B cell (primary cell): ENCODE results near the gene RAB5B. TPM values are rescaled to one million over a fixed set of nuclear protein-coding genes. Genes with fewer than 3 reads are reported as not detected.

Source experiments
- ATAC-seq: fragments of 200-7000 bp; cut with Tn5 transposase; one replicate; pipeline ENCODE4 v1.10.0; 2021; ENCODE audit warnings: low read depth, mild to moderate bottlenecking, moderate number of reproducible peaks, moderate library complexity
- CTCF ChIA-PET: fragments of 350-600 bp; sonication (Branson Sonifier 250); formaldehyde crosslinking; loops from one replicate; lab custom pipeline; 2021; ENCODE audit warnings: antibody characterized with exemption, inconsistent platforms; lab: Charles Lee
- POLR2A ChIA-PET: fragments of 350-600 bp; sonication (Branson Sonifier 250); formaldehyde crosslinking; loops from one replicate; lab custom pipeline; 2021; ENCODE audit warnings: antibody characterized with exemption; lab: Charles Lee
- DNase-seq: peaks from one replicate; pipeline ENCODE4 v3.0.0; 2013
- H2AFZ ChIP-seq: 2 replicates; pipeline ENCODE4 v1.6.1; 2012; ENCODE audit warnings: mild to moderate bottlenecking, low read depth, low read length; ENCODE audit not compliant: insufficient read depth, poor library complexity, severe bottlenecking
- H3K27ac ChIP-seq, 2 donors: 1 replicate in 1 of 2; 2 replicates in 1 of 2; pipeline ENCODE4 v1.5.1; 2012 to 2013; ENCODE audit warnings: low read length in 2 of 2, mild to moderate bottlenecking in 2 of 2, moderate library complexity in 1 of 2
- H3K27me3 ChIP-seq, 4 experiments: fragments of 200-600 bp in 1 of 4; sonication (generic) in 1 of 4; replicated peaks in 1 of 4; 1 replicate in 2 of 4; 2 replicates in 2 of 4; pipeline versions ENCODE4 v1.6.1 to v1.7.0; 2013 to 2016; ENCODE audit warnings: low read length in 3 of 4, mild to moderate bottlenecking in 2 of 4, mixed read lengths in 1 of 4, moderate library complexity in 1 of 4; ENCODE audit not compliant: insufficient read depth in 4 of 4, control insufficient read depth in 3 of 4; ENCODE audit errors: control extremely low read depth in 1 of 4
- H3K36me3 ChIP-seq, 2 experiments: replicated peaks in 1 of 2; 1 replicate in 1 of 2; 2 replicates in 1 of 2; pipeline versions ENCODE4 v1.6.1 to v1.7.1; 2013; ENCODE audit warnings: low read length in 1 of 2; ENCODE audit not compliant: insufficient read depth in 2 of 2, control insufficient read depth in 1 of 2; ENCODE audit errors: control extremely low read depth in 1 of 2, extremely low read depth in 1 of 2
- H3K4me1 ChIP-seq, 2 donors: fragments of 200-600 bp in 1 of 2; sonication (generic) in 1 of 2; 1 replicate in 1 of 2; 2 replicates in 1 of 2; pipeline versions ENCODE4 v1.5.1 to v1.6.1; 2013 to 2017; ENCODE audit warnings: low read length in 2 of 2; ENCODE audit not compliant: control insufficient read depth in 2 of 2, insufficient read depth in 2 of 2
- H3K4me2 ChIP-seq: replicated peaks from 2 replicates; pipeline ENCODE3; 2012; ENCODE audit warnings: mild to moderate bottlenecking, low read depth, low read length; ENCODE audit not compliant: poor library complexity, severe bottlenecking
- H3K4me3 ChIP-seq, 5 experiments: fragments of 200-600 bp in 1 of 5; sonication (generic) in 1 of 5; 1 replicate in 3 of 5; 2 replicates in 2 of 5; pipeline versions ENCODE4 v1.5.1 to v1.7.0; 2011 to 2016; ENCODE audit warnings: low read length in 4 of 5, mild to moderate bottlenecking in 4 of 5, low read depth in 2 of 5, control low read depth in 1 of 5, moderate library complexity in 1 of 5; ENCODE audit not compliant: insufficient read depth in 1 of 5; ENCODE audit errors: control extremely low read depth in 1 of 5, extremely low read depth in 1 of 5
- H3K79me2 ChIP-seq: fragments of 200-600 bp; sonication (generic); one replicate; pipeline ENCODE4 v1.6.0; 2016; ENCODE audit warnings: low read length; ENCODE audit not compliant: control insufficient read depth, insufficient read depth
- H3K9ac ChIP-seq: fragments of 200-600 bp; sonication (generic); 2 replicates; pipeline ENCODE4 v1.6.1; 2017; ENCODE audit warnings: mild to moderate bottlenecking, low read length, moderate library complexity
- H3K9me3 ChIP-seq, 3 donors: one replicate each; pipeline versions ENCODE4 v1.6.1 to v1.7.1; 2013; ENCODE audit warnings: low read length in 2 of 3; ENCODE audit not compliant: control insufficient read depth in 2 of 3, insufficient read depth in 1 of 3; ENCODE audit errors: control extremely low read depth in 1 of 3
- H4K20me1 ChIP-seq: 2 replicates; pipeline ENCODE4 v1.6.0; 2012; ENCODE audit warnings: mild to moderate bottlenecking, low read length; ENCODE audit not compliant: insufficient read depth, control insufficient read depth, poor library complexity, severe bottlenecking
- H3K27ac Mint-ChIP-seq: one replicate; pipeline ENCODE4 v1.8.0; 2021; ENCODE audit warnings: mixed read lengths
- H3K27me3 Mint-ChIP-seq: one replicate; pipeline ENCODE4 v1.8.0; 2021; ENCODE audit warnings: mixed read lengths
- H3K4me1 Mint-ChIP-seq: one replicate; pipeline ENCODE4 v1.8.0; 2021; ENCODE audit warnings: mixed read lengths
- H3K4me3 Mint-ChIP-seq: one replicate; pipeline ENCODE4 v1.8.0; 2021; ENCODE audit warnings: mixed read lengths
- H3K9me3 Mint-ChIP-seq: one replicate; pipeline ENCODE4 v1.8.0; 2022; ENCODE audit warnings: mixed read lengths; ENCODE audit not compliant: insufficient read depth
- EZH2 ChIP-seq: IDR thresholded peaks from 2 replicates; pipeline ENCODE4 v1.6.1; 2012; ENCODE audit warnings: borderline replicate concordance, low read depth, mild to moderate bottlenecking, moderate library complexity, low read length; ENCODE audit not compliant: insufficient read depth, poor library complexity, severe bottlenecking
- WGBS: methylation state at CpG from one replicate; pipeline ENCODE4 v1.1.5; 2013; ENCODE audit warnings: missing lambda C conversion rate; ENCODE audit not compliant: insufficient coverage; 5-methylcytosine and 5-hydroxymethylcytosine counted together
- intact Hi-C: fragments of 100-400 bp; cut with micrococcal nuclease; formaldehyde crosslinking; loops from one replicate; pipeline ENCODE4 v1.10.0; 2022
- polyA plus RNA-seq: library from polyadenylated mRNA; depleted of rRNA; stranded (reverse); fragments of >200 nt; gene quantifications from 2 replicates; pipeline ENCODE4 v1.2.3, GENCODE V29; 2012
- total RNA-seq, 2 donors: library from RNA; stranded (reverse); fragments of 120-200 nt in 1 of 2; gene quantifications; 1 replicate in 1 of 2; 2 replicates in 1 of 2; pipeline versions ENCODE4 v1.2.3 to v1.2.4, GENCODE V29; 2013 to 2022
- TF ChIP-seq, protein P1 (sequence below): fragments of 200-600 bp; IDR thresholded peaks from one replicate; pipeline ENCODE4 v1.8.0; 2022; ENCODE audit warnings: antibody characterized with exemption, mild to moderate bottlenecking

The RAB5B gene
- total and polyA plus RNA-seq, 2 donors (not counting 1 experiment from before 2014, with no cell fraction given), result 42.1 to 111 TPM

GRCh38 chr12:55995366-55995765 lies 21.5 kb downstream of the RAB5B start:
- ChIA-PET POLR2A (interaction anchor here (0.6 to 2.5 kb wide), 3 partner anchors 12 to 49 kb away, joined by 3 to 9 read pairs (median 4); partner anchors contain the start of gene RAB5B), CTCF (interaction anchor here (0.7 to 4.4 kb wide), 30 partner anchors 9 to 263 kb away, joined by 3 to 33 read pairs (median 4); partner anchors contain the start of genes ANKRD52, RAB5B and SARNP)
- no peaks in the 10 kb centered on the region for H3K79me2 ChIP-seq
- H3K9me3 ChIP-seq, result no peaks in the 10 kb centered on the region
- H2AFZ ChIP-seq, result no peak overlapping the region
- H3K9me3 Mint-ChIP-seq, result no peaks in the 10 kb centered on the region
- DNase-seq, result no peak
- intact Hi-C loops, result loop anchor here (5.0 kb wide), 1 partner anchor 132 kb away; the partner anchor contains the start of gene ESYT1
- 96% methylated on average over 4 of the region's 8 CpGs for WGBS
- H3K4me1 Mint-ChIP-seq, result peaks cover 21% of the 10 kb centered on the region
- H3K4me3 Mint-ChIP-seq, result no peak overlapping the region
- H3K27me3 ChIP-seq, result peaks cover 0 to 4% (median 0%) of the 10 kb centered on the region in 4 experiments
- H3K4me2 ChIP-seq, result no peak overlapping the region
- peaks cover 3 to 39% of the 10 kb centered on the region in 2 experiments for H3K36me3 ChIP-seq
- no peak overlapping the region for H3K9ac ChIP-seq
- H3K27me3 Mint-ChIP-seq, result no peaks in the 10 kb centered on the region
- no peak overlapping the region for H3K4me3 ChIP-seq
- no peak overlapping the region for H3K27ac Mint-ChIP-seq
- no peaks in the 10 kb centered on the region for H4K20me1 ChIP-seq
- TF ChIP-seq, protein P1, sequence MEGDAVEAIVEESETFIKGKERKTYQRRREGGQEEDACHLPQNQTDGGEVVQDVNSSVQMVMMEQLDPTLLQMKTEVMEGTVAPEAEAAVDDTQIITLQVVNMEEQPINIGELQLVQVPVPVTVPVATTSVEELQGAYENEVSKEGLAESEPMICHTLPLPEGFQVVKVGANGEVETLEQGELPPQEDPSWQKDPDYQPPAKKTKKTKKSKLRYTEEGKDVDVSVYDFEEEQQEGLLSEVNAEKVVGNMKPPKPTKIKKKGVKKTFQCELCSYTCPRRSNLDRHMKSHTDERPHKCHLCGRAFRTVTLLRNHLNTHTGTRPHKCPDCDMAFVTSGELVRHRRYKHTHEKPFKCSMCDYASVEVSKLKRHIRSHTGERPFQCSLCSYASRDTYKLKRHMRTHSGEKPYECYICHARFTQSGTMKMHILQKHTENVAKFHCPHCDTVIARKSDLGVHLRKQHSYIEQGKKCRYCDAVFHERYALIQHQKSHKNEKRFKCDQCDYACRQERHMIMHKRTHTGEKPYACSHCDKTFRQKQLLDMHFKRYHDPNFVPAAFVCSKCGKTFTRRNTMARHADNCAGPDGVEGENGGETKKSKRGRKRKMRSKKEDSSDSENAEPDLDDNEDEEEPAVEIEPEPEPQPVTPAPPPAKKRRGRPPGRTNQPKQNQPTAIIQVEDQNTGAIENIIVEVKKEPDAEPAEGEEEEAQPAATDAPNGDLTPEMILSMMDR, result no peak
- TF ChIP-seq EZH2, result no peak
- no peak overlapping the region for H3K27ac ChIP-seq
- H3K4me1 ChIP-seq, result peaks cover 13 to 18% of the 10 kb centered on the region in 2 donors
- no peak for ATAC-seq

- ChIA-PET POLR2A (interaction anchor here (0.8 to 2.5 kb wide), 4 partner anchors 14 to 48 kb away, joined by 4 to 9 read pairs (median 6); partner anchors contain the start of gene RAB5B), CTCF (interaction anchor here (0.5 to 4.4 kb wide), 41 partner anchors 10 to 561 kb away, joined by 3 to 33 read pairs (median 4); partner anchors contain the start of genes ANKRD52, BLOC1S1, RAB5B and SARNP)
- H3K79me2 ChIP-seq, result no peaks in the 10 kb centered on the region
- H3K9me3 Mint-ChIP-seq, result no peaks in the 10 kb centered on the region
- 72% methylated on average over 5 of the region's 14 CpGs for WGBS
- H3K4me3 ChIP-seq, result peak overlapping the region in 4 of 5 experiments; percentile 32 to 48 (median 43)
- peak; percentile 79 for DNase-seq
- peaks cover 21% of the 10 kb centered on the region for H3K4me1 Mint-ChIP-seq
- H3K27ac Mint-ChIP-seq, result no peak overlapping the region
- peak overlapping the region; percentile 59 for H2AFZ ChIP-seq
- H4K20me1 ChIP-seq, result no peaks in the 10 kb centered on the region
- peaks cover 13 to 18% of the 10 kb centered on the region in 2 donors for H3K4me1 ChIP-seq
- no peak overlapping the region for H3K27ac ChIP-seq
- ATAC-seq, result peak; percentile 50
- H3K27me3 ChIP-seq, result peaks cover 0 to 4% (median 0%) of the 10 kb centered on the region in 4 experiments
- intact Hi-C loops, result loop anchor here (1.0 to 5.0 kb wide), 5 partner anchors 22 to 195 kb away; partner anchors contain the start of genes ESYT1, RAB5B and RPS26
- no peak overlapping the region for H3K9ac ChIP-seq
- H3K4me3 Mint-ChIP-seq, result peak overlapping the region; percentile 84
- peaks cover under 1 to 30% of the 10 kb centered on the region in 2 experiments for H3K36me3 ChIP-seq
- H3K27me3 Mint-ChIP-seq, result no peaks in the 10 kb centered on the region
- H3K4me2 ChIP-seq, result peak overlapping the region; percentile 78
- no peaks in the 10 kb centered on the region for H3K9me3 ChIP-seq
- TF ChIP-seq, protein P1, result peak; percentile 87
- no peak for TF ChIP-seq EZH2
Observed at GRCh38 chr12:55996201-55996714, 22.4 kb downstream of the RAB5B start.
